SU-DHL-6 (cell line): ENCODE data around the gene NCAPG2.

ENCODE experiments used
- EZH2phosphoT487 ChIP-seq: fragments of 200-600 bp; sonication (generic), shearing (Covaris generic); conservative IDR thresholded peaks from 2 replicates; pipeline ENCODE4 v1.6.1; 2018; ENCODE audit warnings: mild to moderate bottlenecking, antibody characterized with exemption, low read length, moderate library complexity, mixed read lengths
- TF ChIP-seq, protein P1 (sequence below): fragments of 200-600 bp; sonication (generic); IDR thresholded peaks from one replicate; pipeline ENCODE4 v1.5.1; 2017; ENCODE audit warnings: antibody characterized with exemption, mild to moderate bottlenecking, low read length, moderate library complexity; ENCODE audit not compliant: insufficient read depth, poor library complexity, severe bottlenecking

DNA sequence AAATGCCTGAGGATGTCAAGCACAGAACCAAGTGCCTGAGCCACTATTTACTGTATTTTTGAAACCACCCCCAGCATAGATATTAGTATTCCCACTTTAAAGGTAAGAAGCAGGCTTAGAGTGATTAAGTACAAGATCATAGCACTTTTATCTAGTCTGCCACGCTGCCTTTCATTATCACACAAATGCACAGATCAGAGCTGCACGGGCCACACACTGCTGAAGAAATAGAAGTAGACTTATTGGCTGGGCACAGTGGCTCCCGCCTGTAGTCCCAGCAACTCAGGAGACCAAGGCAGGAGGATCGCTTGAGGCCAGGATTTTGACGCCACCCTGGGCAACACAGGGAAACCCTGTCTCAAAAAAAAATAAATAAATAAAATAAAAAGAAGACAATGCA, 38.2 kb downstream of the NCAPG2 start:
- TF ChIP-seq, protein P1, sequence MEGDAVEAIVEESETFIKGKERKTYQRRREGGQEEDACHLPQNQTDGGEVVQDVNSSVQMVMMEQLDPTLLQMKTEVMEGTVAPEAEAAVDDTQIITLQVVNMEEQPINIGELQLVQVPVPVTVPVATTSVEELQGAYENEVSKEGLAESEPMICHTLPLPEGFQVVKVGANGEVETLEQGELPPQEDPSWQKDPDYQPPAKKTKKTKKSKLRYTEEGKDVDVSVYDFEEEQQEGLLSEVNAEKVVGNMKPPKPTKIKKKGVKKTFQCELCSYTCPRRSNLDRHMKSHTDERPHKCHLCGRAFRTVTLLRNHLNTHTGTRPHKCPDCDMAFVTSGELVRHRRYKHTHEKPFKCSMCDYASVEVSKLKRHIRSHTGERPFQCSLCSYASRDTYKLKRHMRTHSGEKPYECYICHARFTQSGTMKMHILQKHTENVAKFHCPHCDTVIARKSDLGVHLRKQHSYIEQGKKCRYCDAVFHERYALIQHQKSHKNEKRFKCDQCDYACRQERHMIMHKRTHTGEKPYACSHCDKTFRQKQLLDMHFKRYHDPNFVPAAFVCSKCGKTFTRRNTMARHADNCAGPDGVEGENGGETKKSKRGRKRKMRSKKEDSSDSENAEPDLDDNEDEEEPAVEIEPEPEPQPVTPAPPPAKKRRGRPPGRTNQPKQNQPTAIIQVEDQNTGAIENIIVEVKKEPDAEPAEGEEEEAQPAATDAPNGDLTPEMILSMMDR: no peak
- no peak for TF ChIP-seq EZH2phosphoT487
